Endothelial cell of umbilical vein (primary cell): ENCODE results near the gene MAL. TPM values are rescaled to one million over a fixed set of nuclear protein-coding genes. Genes with fewer than 3 reads are reported as not detected.

Source experiments
- BruUV-seq: library from RNA; stranded (reverse); fragments of 400-500 nt; replicated peaks from 2 replicates; lab custom pipeline; 2021; lab: Mats Ljungman, UMichigan
- CTCF ChIA-PET: fragments of 300-600, 350-600 bp; sonication (Branson Sonifier 250); formaldehyde crosslinking; loops from one replicate; lab custom pipeline; 2021; ENCODE audit warnings: antibody characterized with exemption, inconsistent platforms; lab: Charles Lee
- POLR2A ChIA-PET: fragments of 300-600, 350-600 bp; sonication (Branson Sonifier 250); formaldehyde crosslinking; loops from one replicate; lab custom pipeline; 2021; ENCODE audit warnings: antibody characterized with exemption, inconsistent platforms; lab: Charles Lee
- DNase-seq: peaks from one replicate; pipeline ENCODE4 v3.0.0-alpha.2; 2011; ENCODE audit warnings: low read depth, low spot score
- FAIRE-seq: peaks from 2 replicates; lab custom pipeline; 2011; peaks lifted over from hg19 to GRCh38; lab: Jason Lieb, UNC
- H2AFZ ChIP-seq: 2 replicates; pipeline ENCODE4 v1.6.0; 2012; ENCODE audit warnings: low read depth, low read length, control low read depth, inconsistent platforms
- H3K27ac ChIP-seq: 2 replicates; pipeline ENCODE4 v1.5.1; 2011; ENCODE audit warnings: low read depth, mild to moderate bottlenecking, control low read depth, low read length, moderate library complexity; ENCODE audit not compliant: insufficient read depth
- H3K27me3 ChIP-seq, 2 experiments: 2 replicates each; pipeline versions ENCODE4 v1.6.0 to v1.6.1; 2011; ENCODE audit warnings: low read length in 2 of 2, mixed read lengths in 1 of 2; ENCODE audit not compliant: control insufficient read depth in 2 of 2, insufficient read depth in 2 of 2
- H3K36me3 ChIP-seq, 2 experiments: 2 replicates in 1 of 2; 3 replicates in 1 of 2; pipeline ENCODE4 v1.5.1; 2011; ENCODE audit warnings: low read length in 2 of 2, mild to moderate bottlenecking in 1 of 2, moderate library complexity in 1 of 2; ENCODE audit not compliant: control insufficient read depth in 2 of 2, insufficient read depth in 2 of 2; ENCODE audit errors: extremely low read depth in 1 of 2
- H3K4me1 ChIP-seq: 3 replicates; pipeline ENCODE4 v1.5.1; 2011; ENCODE audit warnings: mild to moderate bottlenecking, low read length; ENCODE audit not compliant: control insufficient read depth, insufficient read depth; ENCODE audit errors: extremely low read depth
- H3K4me2 ChIP-seq: 2 replicates; pipeline ENCODE4 v1.6.1; 2011; ENCODE audit warnings: low read length, control low read depth, mixed read lengths; ENCODE audit not compliant: insufficient read depth
- H3K4me3 ChIP-seq, 3 experiments: fragments of 200-600 bp in 1 of 3; sonication (generic), shearing (Covaris generic) in 1 of 3; replicated peaks in 1 of 3; 2 replicates each; pipeline ENCODE4 v1.5.1; 2011 to 2016; ENCODE audit warnings: control low read depth in 3 of 3, low read length in 3 of 3, mild to moderate bottlenecking in 2 of 3, inconsistent platforms in 1 of 3, low read depth in 1 of 3, moderate library complexity in 1 of 3; ENCODE audit not compliant: insufficient read depth in 1 of 3
- H3K79me2 ChIP-seq: 2 replicates; pipeline ENCODE4 v1.6.0; 2012; ENCODE audit warnings: low read length, inconsistent platforms; ENCODE audit not compliant: control insufficient read depth, insufficient read depth
- H3K9ac ChIP-seq: replicated peaks from 2 replicates; pipeline ENCODE3; 2011; ENCODE audit warnings: low read length, control low read depth; ENCODE audit not compliant: insufficient read depth; ENCODE audit errors: extremely low read depth
- H3K9me1 ChIP-seq: replicated peaks from 3 replicates; pipeline ENCODE4 v1.6.0; 2011; ENCODE audit warnings: mild to moderate bottlenecking, low read length; ENCODE audit not compliant: control insufficient read depth, insufficient read depth; ENCODE audit errors: extremely low read depth
- H3K9me3 ChIP-seq: replicated peaks from 2 replicates; pipeline ENCODE4 v1.5.1; 2012; ENCODE audit warnings: low read length, inconsistent platforms; ENCODE audit not compliant: control insufficient read depth, insufficient read depth
- H4K20me1 ChIP-seq: replicated peaks from 2 replicates; pipeline ENCODE3; 2011; ENCODE audit warnings: mild to moderate bottlenecking, low read length; ENCODE audit not compliant: control insufficient read depth, insufficient read depth; ENCODE audit errors: extremely low read depth
- EZH2 ChIP-seq: IDR thresholded peaks from 2 replicates; pipeline ENCODE4 v1.6.1; 2012; ENCODE audit warnings: borderline replicate concordance, low read depth, mild to moderate bottlenecking, moderate library complexity, low read length, inconsistent platforms; ENCODE audit not compliant: severe bottlenecking
- FOS ChIP-seq: IDR thresholded peaks from 2 replicates; pipeline ENCODE4 v1.6.1; 2011; ENCODE audit warnings: mild to moderate bottlenecking, low read length, moderate library complexity, borderline replicate concordance; ENCODE audit not compliant: insufficient read depth
- GATA2 ChIP-seq: IDR thresholded peaks from 2 replicates; pipeline ENCODE4 v1.7.0; 2011; ENCODE audit warnings: low read depth, mild to moderate bottlenecking, moderate library complexity, mixed read lengths, low read length; ENCODE audit not compliant: insufficient read length, insufficient read depth
- JUN ChIP-seq: IDR thresholded peaks from 2 replicates; pipeline ENCODE4 v1.6.1; 2011; ENCODE audit warnings: borderline replicate concordance, low read depth; ENCODE audit not compliant: insufficient read length, insufficient read depth
- MAX ChIP-seq: IDR thresholded peaks from 2 replicates; pipeline ENCODE4 v1.6.1; 2011; ENCODE audit not compliant: insufficient read depth, insufficient read length
- MYC ChIP-seq: IDR thresholded peaks from one replicate; pipeline ENCODE4 v1.6.1; 2011; ENCODE audit warnings: mild to moderate bottlenecking, low read depth, low read length
- POLR2A ChIP-seq: IDR thresholded peaks from 2 replicates; pipeline ENCODE4 v1.6.1; 2012; ENCODE audit warnings: low read depth, mild to moderate bottlenecking, control low read depth, low read length
- dilution Hi-C: fragments of 300-500 bp; cut with MboI; formaldehyde crosslinking; loops from one replicate; pipeline ENCODE4 v1.15.0; 2019; ENCODE audit warnings: low sequenced_read_pairs; ENCODE audit not compliant: extremely low pct_ligation_motif_present
- intact Hi-C: fragments of 100-400 bp; cut with micrococcal nuclease; formaldehyde crosslinking; loops from one replicate; pipeline ENCODE4 v1.10.0; 2022
- polyA plus RNA-seq, 4 experiments: library from polyadenylated mRNA; depleted of rRNA in 3 of 4; stranded (reverse) in 3 of 4; unstranded in 1 of 4; fragments of >200 nt; gene quantifications; 2 replicates each; pipeline versions ENCODE4 v1.2.1 to v1.2.3, GENCODE V29; 2011 to 2012; ENCODE audit warnings: missing spikeins in 1 of 4
- total RNA-seq: library from RNA; stranded (reverse); gene quantifications from 2 replicates; pipeline ENCODE4 v1.2.3, GENCODE V29; 2021
- TF ChIP-seq, protein P1 (sequence below), 2 donors: IDR thresholded peaks; 1 replicate in 1 of 2; 2 replicates in 1 of 2; pipeline ENCODE4 v1.5.1; 2011; ENCODE audit warnings: low read length in 2 of 2, mild to moderate bottlenecking in 2 of 2, moderate library complexity in 2 of 2, control low read depth in 1 of 2, inconsistent platforms in 1 of 2, low read depth in 1 of 2; ENCODE audit not compliant: insufficient read depth in 1 of 2; ENCODE audit errors: extremely low read depth in 1 of 2

The MAL gene
- total and polyA plus RNA-seq, 2 donors (not counting 3 experiments of a cell fraction or from before 2014, with no cell fraction given) = not detected

- DNase-seq = no peak
- no peaks in the 10 kb centered on the region for H4K20me1 ChIP-seq
- no peak overlapping the region for H3K4me3 ChIP-seq
- dilution Hi-C loops = no loop called here
- no peak overlapping the region for H3K9ac ChIP-seq
- TF ChIP-seq, protein P1, sequence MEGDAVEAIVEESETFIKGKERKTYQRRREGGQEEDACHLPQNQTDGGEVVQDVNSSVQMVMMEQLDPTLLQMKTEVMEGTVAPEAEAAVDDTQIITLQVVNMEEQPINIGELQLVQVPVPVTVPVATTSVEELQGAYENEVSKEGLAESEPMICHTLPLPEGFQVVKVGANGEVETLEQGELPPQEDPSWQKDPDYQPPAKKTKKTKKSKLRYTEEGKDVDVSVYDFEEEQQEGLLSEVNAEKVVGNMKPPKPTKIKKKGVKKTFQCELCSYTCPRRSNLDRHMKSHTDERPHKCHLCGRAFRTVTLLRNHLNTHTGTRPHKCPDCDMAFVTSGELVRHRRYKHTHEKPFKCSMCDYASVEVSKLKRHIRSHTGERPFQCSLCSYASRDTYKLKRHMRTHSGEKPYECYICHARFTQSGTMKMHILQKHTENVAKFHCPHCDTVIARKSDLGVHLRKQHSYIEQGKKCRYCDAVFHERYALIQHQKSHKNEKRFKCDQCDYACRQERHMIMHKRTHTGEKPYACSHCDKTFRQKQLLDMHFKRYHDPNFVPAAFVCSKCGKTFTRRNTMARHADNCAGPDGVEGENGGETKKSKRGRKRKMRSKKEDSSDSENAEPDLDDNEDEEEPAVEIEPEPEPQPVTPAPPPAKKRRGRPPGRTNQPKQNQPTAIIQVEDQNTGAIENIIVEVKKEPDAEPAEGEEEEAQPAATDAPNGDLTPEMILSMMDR (IDR thresholded peaks at IDR 0.05; ENCODE audit: extremely low read depth in 1 of 2, insufficient read depth in 1 of 2, low read depth in 1 of 2, low read length in 2 of 2) = no peak
- TF ChIP-seq MAX (no peak), POLR2A (no peak), FOS (no peak), MYC (no peak), EZH2 (no peak), GATA2 (no peak), JUN (no peak)
- FAIRE-seq = no peak
- no TSS peak for BruUV-seq
- no peaks in the 10 kb centered on the region for H3K27me3 ChIP-seq
- H3K9me1 ChIP-seq = no peaks in the 10 kb centered on the region
- no peaks in the 10 kb centered on the region for H3K4me1 ChIP-seq
- no peak overlapping the region for H2AFZ ChIP-seq
- H3K36me3 ChIP-seq = no peaks in the 10 kb centered on the region
- intact Hi-C loops = no loop called here
- CTCF ChIA-PET = interaction anchor here (1.8 kb wide), 1 partner anchor 22 kb away, joined by 4 read pairs; no protein-coding TSS in a partner anchor
- no peak overlapping the region for H3K27ac ChIP-seq
- no peaks in the 10 kb centered on the region for H3K9me3 ChIP-seq
- no peaks in the 10 kb centered on the region for H3K79me2 ChIP-seq
- POLR2A ChIA-PET = no interaction called here
- no peak overlapping the region for H3K4me2 ChIP-seq
Observed at GRCh38 chr2:95008306-95008705, 17.2 kb upstream of the MAL start.
